ENCODE data around the gene LIFR. TPM values are rescaled to one million over a fixed set of nuclear protein-coding genes. Genes with fewer than 3 reads are reported as not detected.

Gene LIFR
- total RNA-seq, 1 experiment from 2014 or later, result 10.6 TPM

GRCh38 chr5:38426490-38426889, 130.0 kb downstream of the LIFR start:
- RAD21 ChIA-PET (ENCODE audit: low non-redundant PET in 1 of 2, low total read pairs in 2 of 2, uncharacterized antibody in 2 of 2, unreplicated experiment in 2 of 2), result no interaction called here
- POLR2A ChIA-PET, result no interaction called here
- no peaks in the 10 kb centered on the region for H3K9me3 ChIP-seq (ENCODE audit: control insufficient read depth in 1 of 2, insufficient read depth in 1 of 2, low read depth in 1 of 2, low read length in 2 of 2)
- DNase-seq (ENCODE audit: low read depth, low spot score) (no peak), ATAC-seq (no peak)
- CTCF ChIA-PET, result interaction anchor here (1.8 to 2.5 kb wide), 2 partner anchors 15 to 383 kb away, joined by 6 to 11 read pairs; no protein-coding TSS in a partner anchor
- H4K20me1 ChIP-seq (ENCODE audit: insufficient read depth), result no peaks in the 10 kb centered on the region
- H3K9me2 ChIP-seq (ENCODE audit: insufficient read depth), result no peaks in the 10 kb centered on the region
- no peaks in the 10 kb centered on the region for H3K79me2 ChIP-seq (ENCODE audit: insufficient read depth, low read length)
- no peak overlapping the region for H3K27ac ChIP-seq (ENCODE audit: low read depth, low read length)
- no peak overlapping the region for H3K9ac ChIP-seq (ENCODE audit: low read length)
- H3K4me3 ChIP-seq (replicated peaks in 1 of 2; ENCODE audit: low read depth in 1 of 2, low read length in 2 of 2), result no peak overlapping the region
- H3K36me3 ChIP-seq (ENCODE audit: control insufficient read depth in 1 of 2, insufficient read depth in 2 of 2, low read length in 2 of 2), result no peaks in the 10 kb centered on the region
- BruUV-seq (replicated peaks), result no TSS peak
- H3K4me2 ChIP-seq (ENCODE audit: low read length), result no peak overlapping the region
- no peaks in the 10 kb centered on the region for H3K27me3 ChIP-seq (ENCODE audit: insufficient read depth, low read length)
- no peak for TF ChIP-seq YY1 (IDR thresholded peaks at IDR 0.05; ENCODE audit: extremely low read depth, insufficient replicate concordance, low read depth, low read length)
- 0 out of 2 replicates have a peak, but pooled peaks have one; percentile 30 for TF ChIP-seq CEBPB (IDR thresholded peaks at IDR 0.05; ENCODE audit: low read depth)
- TF ChIP-seq, protein P1, sequence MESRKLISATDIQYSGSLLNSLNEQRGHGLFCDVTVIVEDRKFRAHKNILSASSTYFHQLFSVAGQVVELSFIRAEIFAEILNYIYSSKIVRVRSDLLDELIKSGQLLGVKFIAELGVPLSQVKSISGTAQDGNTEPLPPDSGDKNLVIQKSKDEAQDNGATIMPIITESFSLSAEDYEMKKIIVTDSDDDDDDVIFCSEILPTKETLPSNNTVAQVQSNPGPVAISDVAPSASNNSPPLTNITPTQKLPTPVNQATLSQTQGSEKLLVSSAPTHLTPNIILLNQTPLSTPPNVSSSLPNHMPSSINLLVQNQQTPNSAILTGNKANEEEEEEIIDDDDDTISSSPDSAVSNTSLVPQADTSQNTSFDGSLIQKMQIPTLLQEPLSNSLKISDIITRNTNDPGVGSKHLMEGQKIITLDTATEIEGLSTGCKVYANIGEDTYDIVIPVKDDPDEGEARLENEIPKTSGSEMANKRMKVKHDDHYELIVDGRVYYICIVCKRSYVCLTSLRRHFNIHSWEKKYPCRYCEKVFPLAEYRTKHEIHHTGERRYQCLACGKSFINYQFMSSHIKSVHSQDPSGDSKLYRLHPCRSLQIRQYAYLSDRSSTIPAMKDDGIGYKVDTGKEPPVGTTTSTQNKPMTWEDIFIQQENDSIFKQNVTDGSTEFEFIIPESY (IDR thresholded peaks at IDR 0.05; ENCODE audit: extremely low read depth, insufficient replicate concordance, low read length), result no peak
- intact Hi-C loops (cut with micrococcal nuclease), result no loop called here
- H3K4me1 ChIP-seq (ENCODE audit: control insufficient read depth in 1 of 2, insufficient read depth in 2 of 2, low read length in 2 of 2), result peaks cover 4 to 19% of the 10 kb centered on the region in 2 experiments; a peak in 3 of 4 replicates
- no peak overlapping the region for H2AFZ ChIP-seq (ENCODE audit: low read depth, low read length, poor library complexity, severe bottlenecking)

Small RNA genes lying within 50 kb of the gene (microRNA-seq; reads per million reads assigned to microRNA genes)
- not detected for gene MIR3650 (ENCODE audit: borderline number of aligned reads)

Measured in HCT116 (cell line).